H1 (cell line): ENCODE data around the gene FGF14. TPM values are rescaled to one million over a fixed set of nuclear protein-coding genes. Genes with fewer than 3 reads are reported as not detected.

Experiments used
- CTCF ChIA-PET: fragments of 300-600 bp; sonication (Branson Sonifier 250); formaldehyde crosslinking; loops from one replicate; lab custom pipeline; 2021; ENCODE audit not compliant: partially characterized antibody; lab: Charles Lee
- POLR2A ChIA-PET: fragments of 300-600 bp; sonication (Branson Sonifier 250); formaldehyde crosslinking; loops from one replicate; lab custom pipeline; 2021; ENCODE audit warnings: inconsistent platforms; ENCODE audit not compliant: partially characterized antibody; lab: Charles Lee
- DNase-seq, 2 experiments: peaks; one replicate each; pipeline versions ENCODE4 v3.0.0 to v3.0.0-alpha.2; 2010 to 2022; ENCODE audit warnings: low spot score in 2 of 2, low read depth in 1 of 2, mixed read lengths in 1 of 2
- FAIRE-seq: peaks from 2 replicates; lab custom pipeline; 2011; peaks lifted over from hg19 to GRCh38; lab: Jason Lieb, UNC
- H2AFZ ChIP-seq: 2 replicates; pipeline ENCODE4 v1.8.1; 2012; ENCODE audit warnings: low read length, inconsistent platforms
- H2AK5ac ChIP-seq: 2 replicates; pipeline ENCODE4 v1.6.1; 2013; ENCODE audit warnings: low read depth, low read length
- H2BK120ac ChIP-seq: replicated peaks from 2 replicates; pipeline ENCODE3; 2013; ENCODE audit warnings: low read depth, low read length, inconsistent platforms
- H2BK12ac ChIP-seq: 2 replicates; pipeline ENCODE4 v1.6.1; 2013; ENCODE audit warnings: low read depth, low read length
- H2BK15ac ChIP-seq: 2 replicates; pipeline ENCODE4 v1.6.1; 2013; ENCODE audit warnings: low read length
- H2BK20ac ChIP-seq: 2 replicates; pipeline ENCODE4 v1.6.1; 2013; ENCODE audit warnings: low read length
- H2BK5ac ChIP-seq: 2 replicates; pipeline ENCODE4 v1.6.1; 2013; ENCODE audit warnings: low read depth, low read length
- H3K14ac ChIP-seq: 2 replicates; pipeline ENCODE4 v1.6.1; 2013; ENCODE audit warnings: inconsistent platforms; ENCODE audit not compliant: insufficient read length
- H3K18ac ChIP-seq: 2 replicates; pipeline ENCODE4 v1.6.1; 2013; ENCODE audit warnings: low read length; ENCODE audit errors: extremely low read depth
- H3K23ac ChIP-seq: 2 replicates; pipeline ENCODE4 v1.6.1; 2013; ENCODE audit warnings: inconsistent platforms; ENCODE audit not compliant: insufficient read length
- H3K23me2 ChIP-seq: 2 replicates; pipeline ENCODE4 v1.6.1; 2013; ENCODE audit warnings: low read depth, low read length
- H3K27ac ChIP-seq: 2 replicates; pipeline ENCODE4 v1.6.1; 2011; ENCODE audit warnings: low read depth, low read length, inconsistent platforms
- H3K27me3 ChIP-seq, 4 experiments: replicated peaks in 1 of 4; 1 replicate in 1 of 4; 2 replicates in 3 of 4; pipeline versions ENCODE4 v1.6.1 to v1.8.1; 2011 to 2013; ENCODE audit warnings: low read length in 3 of 4, mild to moderate bottlenecking in 3 of 4, inconsistent platforms in 2 of 4, mixed read lengths in 2 of 4, moderate library complexity in 1 of 4; ENCODE audit not compliant: control insufficient read depth in 3 of 4, insufficient read depth in 3 of 4; ENCODE audit errors: extremely low read depth in 1 of 4
- H3K36me3 ChIP-seq, 4 experiments: 2 replicates each; pipeline versions ENCODE4 v1.6.1 to v1.8.1; 2011 to 2013; ENCODE audit warnings: mild to moderate bottlenecking in 4 of 4, low read length in 3 of 4, moderate library complexity in 2 of 4, control low read depth in 1 of 4, inconsistent platforms in 1 of 4; ENCODE audit not compliant: insufficient read depth in 4 of 4, control insufficient read depth in 2 of 4
- H3K4ac ChIP-seq: replicated peaks from 2 replicates; pipeline ENCODE3; 2013; ENCODE audit warnings: low read length, low read depth, mixed read lengths, inconsistent platforms; ENCODE audit not compliant: insufficient read length
- H3K4me1 ChIP-seq, 4 experiments: replicated peaks in 1 of 4; 1 replicate in 1 of 4; 2 replicates in 3 of 4; pipeline versions ENCODE4 v1.6.1 to v1.8.1; 2011 to 2013; ENCODE audit warnings: low read length in 3 of 4, inconsistent platforms in 2 of 4, mixed read lengths in 1 of 4; ENCODE audit not compliant: insufficient read depth in 4 of 4, control insufficient read depth in 3 of 4
- H3K4me2 ChIP-seq, 2 experiments: 2 replicates each; pipeline versions ENCODE4 v1.6.1 to v1.8.1; 2011 to 2013; ENCODE audit warnings: low read depth in 2 of 2, low read length in 2 of 2, control low read depth in 1 of 2, inconsistent platforms in 1 of 2, mild to moderate bottlenecking in 1 of 2; ENCODE audit not compliant: insufficient read depth in 1 of 2
- H3K4me3 ChIP-seq, 4 experiments: fragments of 200-600, 300-600 bp in 1 of 4; sonication (generic), shearing (Covaris generic), sonication (Bioruptor Twin) in 1 of 4; 2 replicates each; pipeline versions ENCODE4 v1.5.1 to v1.8.1; 2011 to 2016; ENCODE audit warnings: low read length in 4 of 4, low read depth in 3 of 4, control low read depth in 2 of 4, inconsistent platforms in 2 of 4, mild to moderate bottlenecking in 2 of 4, mixed read lengths in 1 of 4, moderate library complexity in 1 of 4; ENCODE audit not compliant: insufficient read depth in 2 of 4; ENCODE audit errors: extremely low read depth in 1 of 4
- H3K56ac ChIP-seq: replicated peaks from 2 replicates; pipeline ENCODE3; 2013; ENCODE audit warnings: low read depth, mild to moderate bottlenecking, mixed read lengths, low read length, inconsistent platforms; ENCODE audit not compliant: insufficient read length
- H3K79me1 ChIP-seq: 2 replicates; pipeline ENCODE4 v1.6.1; 2013; ENCODE audit warnings: low read depth, low read length, control low read depth
- H3K79me2 ChIP-seq, 2 experiments: 2 replicates each; pipeline versions ENCODE4 v1.6.1 to v1.8.1; 2012 to 2013; ENCODE audit warnings: low read length in 2 of 2, mild to moderate bottlenecking in 2 of 2, inconsistent platforms in 1 of 2; ENCODE audit not compliant: insufficient read depth in 2 of 2, control insufficient read depth in 1 of 2
- H3K9ac ChIP-seq, 4 experiments: replicated peaks in 1 of 4; 1 replicate in 1 of 4; 2 replicates in 3 of 4; pipeline versions ENCODE4 v1.6.1 to v1.8.1; 2011 to 2013; ENCODE audit warnings: low read depth in 3 of 4, low read length in 3 of 4, control low read depth in 2 of 4, mild to moderate bottlenecking in 2 of 4, moderate library complexity in 2 of 4, inconsistent platforms in 1 of 4; ENCODE audit errors: extremely low read depth in 1 of 4
- H3K9me3 ChIP-seq, 2 experiments: 2 replicates each; pipeline versions ENCODE4 v1.6.1 to v1.8.1; 2012 to 2013; ENCODE audit warnings: mild to moderate bottlenecking in 2 of 2, moderate library complexity in 2 of 2, control low read depth in 1 of 2, inconsistent platforms in 1 of 2, low read depth in 1 of 2, low read length in 1 of 2, mixed read lengths in 1 of 2; ENCODE audit not compliant: insufficient read depth in 2 of 2
- H4K20me1 ChIP-seq, 2 experiments: replicated peaks in 1 of 2; 2 replicates each; pipeline versions ENCODE3 to v1.8.1; 2011 to 2013; ENCODE audit warnings: inconsistent platforms in 2 of 2, low read length in 2 of 2, mild to moderate bottlenecking in 1 of 2; ENCODE audit not compliant: insufficient read depth in 2 of 2, control insufficient read depth in 1 of 2
- H4K5ac ChIP-seq: 2 replicates; pipeline ENCODE4 v1.6.1; 2013; ENCODE audit warnings: low read length, low read depth, mixed read lengths, inconsistent platforms; ENCODE audit not compliant: insufficient read length
- H4K8ac ChIP-seq: 2 replicates; pipeline ENCODE4 v1.8.0; 2013; ENCODE audit warnings: mild to moderate bottlenecking, moderate library complexity, low read length, inconsistent platforms; ENCODE audit not compliant: insufficient read depth; ENCODE audit errors: extremely low read depth
- H4K91ac ChIP-seq: replicated peaks from 2 replicates; pipeline ENCODE3; 2013; ENCODE audit warnings: low read length, mixed read lengths, inconsistent platforms; ENCODE audit not compliant: insufficient read length
- BACH1 ChIP-seq: IDR thresholded peaks from 2 replicates; pipeline ENCODE4 v1.6.1; 2012; ENCODE audit warnings: low read length, improper control_type of control experiment
- CREB1 ChIP-seq: IDR thresholded peaks from 2 replicates; pipeline ENCODE4 v1.6.1; 2012; ENCODE audit warnings: inconsistent platforms
- FOSL1 ChIP-seq: IDR thresholded peaks from 2 replicates; pipeline ENCODE4 v1.6.1; 2011; ENCODE audit warnings: mild to moderate bottlenecking, low read depth, low read length, moderate library complexity; ENCODE audit not compliant: insufficient read depth
- JUN ChIP-seq: IDR thresholded peaks from 2 replicates; pipeline ENCODE4 v1.6.1; 2011; ENCODE audit warnings: low read depth, mild to moderate bottlenecking, improper control_type of control experiment, low read length
- KDM1A ChIP-seq: fragments of 200-600, 300-600 bp; sonication (generic); IDR thresholded peaks from 2 replicates; pipeline ENCODE4 v1.7.1; 2016; ENCODE audit warnings: mild to moderate bottlenecking, low read length, borderline replicate concordance
- NANOG ChIP-seq: IDR thresholded peaks from 2 replicates; pipeline ENCODE4 v1.6.1; 2011; ENCODE audit warnings: low read length, low read depth, mild to moderate bottlenecking, inconsistent platforms; ENCODE audit not compliant: insufficient read depth, poor library complexity, severe bottlenecking
- NRF1 ChIP-seq: IDR thresholded peaks from 2 replicates; pipeline ENCODE4 v1.6.1; 2011; ENCODE audit warnings: mild to moderate bottlenecking, low read depth, low read length, improper control_type of control experiment
- RAD21 ChIP-seq, 2 experiments: IDR thresholded peaks in 1 of 2; conservative IDR thresholded peaks in 1 of 2; 2 replicates each; pipeline ENCODE4 v1.6.1; 2011; ENCODE audit warnings: low read depth in 2 of 2, low read length in 2 of 2, improper control_type of control experiment in 1 of 2, inconsistent platforms in 1 of 2, mild to moderate bottlenecking in 1 of 2, moderate library complexity in 1 of 2
- SIRT6 ChIP-seq: IDR thresholded peaks from one replicate; pipeline ENCODE4 v1.7.1; 2012; ENCODE audit warnings: low read length, inconsistent platforms
- SP4 ChIP-seq: IDR thresholded peaks from 2 replicates; pipeline ENCODE4 v1.6.1; 2012; ENCODE audit warnings: low read length, inconsistent platforms
- SUZ12 ChIP-seq: fragments of 200-600 bp; sonication (generic); IDR thresholded peaks from 2 replicates; pipeline ENCODE4 v1.6.1; 2012; ENCODE audit warnings: mild to moderate bottlenecking, inconsistent platforms, low read length, moderate library complexity, mixed read lengths
- WGBS, 2 experiments: shearing (Covaris generic) in 1 of 2; methylation state at CpG; one replicate each; pipeline versions ENCODE4 v1.1.6 to v1.1.7; 2013 to 2015; ENCODE audit warnings: low lambda C conversion rate in 2 of 2, mixed read lengths in 2 of 2, inconsistent platforms in 1 of 2, low coverage in 1 of 2, missing lambda C conversion rate in 1 of 2; ENCODE audit not compliant: insufficient replicate concordance in 2 of 2, insufficient coverage in 1 of 2, insufficient read length in 1 of 2; ENCODE audit errors: extremely low coverage in 1 of 2, missing lambda C conversion rate in 1 of 2; 5-methylcytosine and 5-hydroxymethylcytosine counted together
- polyA plus RNA-seq, 7 experiments: library from polyadenylated mRNA; depleted of rRNA in 3 of 7; stranded (reverse) in 5 of 7; unstranded in 2 of 7; fragments of >200 nt in 5 of 7; fragments of 200-250 nt in 2 of 7; gene quantifications; 1 replicate in 5 of 7; 2 replicates in 1 of 7; 4 replicates in 1 of 7; pipeline versions ENCODE4 v1.2.1 to v1.2.3, GENCODE V29; 2011 to 2013; ENCODE audit warnings: missing spikeins in 2 of 7, mixed read lengths in 2 of 7
- total RNA-seq: library from RNA; stranded (reverse); fragmentation: NEBNext Ultra II Directional; extraction: Animal tissue kit (Norgen Biotek cat#: 25700); gene quantifications from 2 replicates; pipeline ENCODE4 v1.2.1, GENCODE V29; 2021
- TF ChIP-seq, protein P1 (sequence below): IDR thresholded peaks from 2 replicates; pipeline ENCODE4 v1.6.1; 2012; ENCODE audit warnings: low read length, inconsistent platforms

Gene FGF14
- total and polyA plus RNA-seq, 2 of the 8 experiments (the other 6 are each of a cell fraction or from before 2014, with no cell fraction given): 0.05 to 0.58 TPM

DNA sequence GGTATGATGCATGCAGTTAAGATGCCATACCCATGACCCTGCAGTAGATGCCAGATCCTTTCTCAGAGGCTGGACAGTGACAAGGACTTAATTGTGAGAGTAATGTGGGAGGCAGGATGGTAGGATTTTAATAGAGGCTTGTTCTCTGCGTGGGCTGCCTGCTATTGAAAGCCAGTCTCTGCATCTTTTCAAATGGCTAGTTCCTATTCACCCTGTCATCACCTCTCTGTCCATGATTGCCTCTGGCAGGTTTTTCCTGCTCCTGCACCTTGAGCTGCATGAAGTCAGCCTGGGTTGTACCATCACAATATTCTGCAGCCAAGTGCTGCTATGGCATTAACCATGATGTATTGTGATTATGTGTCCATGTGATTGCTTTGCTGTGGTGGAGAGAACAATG, 508.8 kb downstream of the FGF14 start:
- Histone ChIP-seq H3K27me3 (no peaks in the 10 kb centered on the region), H3K14ac (no peak overlapping the region), H3K23ac (no peak overlapping the region), H3K56ac (no peak overlapping the region), H2BK5ac (no peak overlapping the region), H3K4me2 (no peak overlapping the region), H2BK15ac (no peak overlapping the region), H4K5ac (no peak overlapping the region), H4K20me1 (no peaks in the 10 kb centered on the region), H2BK12ac (no peak overlapping the region), H2AFZ (no peak overlapping the region), H3K4me3 (no peak overlapping the region), H2BK120ac (no peak overlapping the region), H4K8ac (no peak overlapping the region), H3K27ac (no peak overlapping the region), H3K18ac (no peak overlapping the region), H3K79me2 (no peaks in the 10 kb centered on the region), H2AK5ac (no peak overlapping the region), H3K36me3 (no peaks in the 10 kb centered on the region), H3K9me3 (no peaks in the 10 kb centered on the region), H2BK20ac (no peak overlapping the region), H3K23me2 (no peaks in the 10 kb centered on the region), H3K4me1 (no peaks in the 10 kb centered on the region), H3K79me1 (no peaks in the 10 kb centered on the region), H3K9ac (no peak overlapping the region), H4K91ac (no peak overlapping the region), H3K4ac (no peak overlapping the region)
- FAIRE-seq (no peak), DNase-seq (no peak)
- CTCF ChIA-PET: interaction anchor here (1.0 kb wide), 1 partner anchor 10 kb away, joined by 3 read pairs; no protein-coding TSS in a partner anchor
- 41% methylated on average over 1 of the region's 1 CpG; no CpG with 5 or more reads in 1 of the 2 experiments for WGBS, 2 experiments
- POLR2A ChIA-PET: no interaction called here
- TF ChIP-seq SP4: no peak
- no peak for TF ChIP-seq JUN
- TF ChIP-seq FOSL1: no peak
- no peak for TF ChIP-seq CREB1
- no peak for TF ChIP-seq KDM1A
- no peak for TF ChIP-seq SUZ12
- TF ChIP-seq NRF1: no peak
- TF ChIP-seq SIRT6: no peak
- TF ChIP-seq, protein P1, sequence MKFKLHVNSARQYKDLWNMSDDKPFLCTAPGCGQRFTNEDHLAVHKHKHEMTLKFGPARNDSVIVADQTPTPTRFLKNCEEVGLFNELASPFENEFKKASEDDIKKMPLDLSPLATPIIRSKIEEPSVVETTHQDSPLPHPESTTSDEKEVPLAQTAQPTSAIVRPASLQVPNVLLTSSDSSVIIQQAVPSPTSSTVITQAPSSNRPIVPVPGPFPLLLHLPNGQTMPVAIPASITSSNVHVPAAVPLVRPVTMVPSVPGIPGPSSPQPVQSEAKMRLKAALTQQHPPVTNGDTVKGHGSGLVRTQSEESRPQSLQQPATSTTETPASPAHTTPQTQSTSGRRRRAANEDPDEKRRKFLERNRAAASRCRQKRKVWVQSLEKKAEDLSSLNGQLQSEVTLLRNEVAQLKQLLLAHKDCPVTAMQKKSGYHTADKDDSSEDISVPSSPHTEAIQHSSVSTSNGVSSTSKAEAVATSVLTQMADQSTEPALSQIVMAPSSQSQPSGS: no peak
- no peak for TF ChIP-seq NANOG
- TF ChIP-seq RAD21 (IDR thresholded peaks at IDR 0.05 in 1 of 2, conservative IDR thresholded peaks at IDR 0.05 in 1 of 2; ENCODE audit: low read depth in 2 of 2, low read length in 2 of 2): no peak
- TF ChIP-seq BACH1: no peak
